Activated effector memory CD4-positive, alpha-beta T cell treated with anti-CD3 and anti-CD28 coated beads, Interleukin-2, amount 50 U/mL, for 16 hours (primary cell): ENCODE results near the gene FNBP1.
A peak's percentile ranks its signal among the peaks of the same experiment; 100 is the strongest.
"Not testable (repeated sequence)": the region's sequence is repeated elsewhere in the genome, so short reads cannot be mapped to it uniquely, and the experiment has no call there.

Source experiments
- DNase-seq: peaks from one replicate; pipeline ENCODE4 v3.0.0-alpha.2; 2020

FNBP1 gene

DNA sequence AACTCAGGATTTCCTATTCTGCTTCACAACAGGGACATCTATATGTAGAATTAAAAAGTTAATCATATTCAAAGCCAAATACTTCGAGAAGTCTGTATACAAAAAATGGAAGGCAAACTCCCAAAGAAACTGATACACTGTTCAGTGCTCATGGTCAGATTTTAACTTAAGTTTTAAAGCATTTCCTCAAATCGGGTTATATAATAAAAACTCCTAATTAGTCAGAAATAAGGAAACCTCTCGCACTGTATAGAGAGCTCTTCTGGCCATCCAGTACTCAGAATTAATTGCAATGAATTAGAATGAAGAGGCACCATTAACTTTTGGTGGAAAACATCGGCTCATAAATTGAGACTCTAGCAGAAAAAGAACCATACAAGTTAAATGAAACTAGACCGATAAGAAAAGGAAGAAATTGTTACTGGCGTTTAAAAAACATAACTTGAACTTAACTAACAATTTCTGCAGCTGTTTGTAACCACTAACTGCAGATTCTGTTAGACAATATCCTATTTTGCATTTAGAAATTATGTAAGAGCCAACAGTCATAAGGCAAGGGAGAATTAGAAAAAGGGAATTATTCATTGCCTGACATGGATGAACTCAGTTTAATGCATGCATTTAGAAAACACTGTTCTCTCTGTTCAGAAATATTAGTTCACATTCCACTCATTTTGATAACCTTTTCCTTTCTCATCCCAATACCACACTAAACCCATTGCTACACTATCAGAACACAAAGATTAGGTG, 96.6 kb downstream of the FNBP1 start:
- DNase-seq = no peak

DNA sequence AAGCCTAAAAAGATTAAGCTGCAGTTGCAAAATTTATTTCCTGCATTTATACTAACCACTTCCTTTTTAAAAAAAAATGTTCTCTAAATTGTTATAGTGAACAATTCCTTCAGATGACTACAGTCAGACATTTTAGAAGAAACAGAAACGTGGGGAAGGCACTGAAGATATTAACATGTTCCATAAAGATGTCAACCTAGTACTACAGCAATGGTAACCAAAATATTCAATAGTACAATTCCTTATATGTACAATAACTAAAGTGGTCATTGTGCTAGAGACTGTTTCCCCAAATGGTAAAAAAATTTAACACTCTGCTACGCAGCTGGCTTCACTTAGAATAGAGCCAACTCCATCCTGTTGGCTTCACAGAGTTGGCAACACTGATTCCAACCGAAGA, 97.7 kb downstream of the FNBP1 start:
- no peak for DNase-seq

DNA sequence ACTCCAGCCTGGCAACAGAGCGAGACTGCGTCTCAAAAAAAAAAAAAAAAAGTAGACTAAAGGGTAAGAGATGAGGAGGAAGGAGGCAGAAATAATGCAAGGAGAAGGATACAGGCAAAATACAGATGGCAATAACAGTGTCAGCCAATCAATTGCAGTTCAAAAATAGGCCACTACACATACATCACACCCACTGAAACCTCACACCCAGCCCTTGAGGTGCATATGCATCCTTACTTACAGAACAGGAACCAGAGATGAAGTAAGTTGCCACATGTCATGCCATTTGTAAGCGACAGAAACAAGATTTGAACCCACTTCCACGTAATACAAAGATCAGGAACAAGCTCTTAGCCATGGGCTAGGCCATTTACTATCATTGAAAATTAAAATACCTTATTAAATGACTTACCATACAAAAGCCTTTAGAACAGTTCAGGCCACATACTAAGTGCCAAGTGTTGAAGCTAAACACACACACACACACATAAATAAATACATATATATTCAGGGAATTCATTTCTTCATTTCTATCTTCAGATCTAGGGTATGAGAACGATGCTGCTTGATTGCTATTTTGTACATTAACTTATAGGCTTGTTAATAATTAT, 98.4 kb downstream of the FNBP1 start:
- DNase-seq = peak; percentile 77

DNA sequence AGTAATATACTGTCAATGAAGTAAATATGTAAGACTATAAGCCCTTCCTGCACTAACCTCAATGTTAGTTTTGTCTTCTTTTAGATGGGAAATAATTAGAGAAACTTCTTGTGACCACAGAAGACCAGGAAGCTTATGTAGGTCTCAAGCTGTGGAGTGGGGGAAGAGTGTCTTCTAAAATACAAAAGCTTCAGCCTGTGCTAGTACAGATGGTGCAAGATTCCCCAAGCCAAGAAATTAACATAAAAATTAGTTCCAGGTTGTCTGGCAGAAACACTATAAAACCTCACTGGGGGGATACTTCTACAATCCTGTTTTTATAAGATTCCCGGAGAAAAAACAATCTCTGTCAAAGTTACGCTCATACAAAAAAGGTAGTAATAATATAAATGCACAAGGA, 103.6 kb downstream of the FNBP1 start:
- no peak for DNase-seq

DNA sequence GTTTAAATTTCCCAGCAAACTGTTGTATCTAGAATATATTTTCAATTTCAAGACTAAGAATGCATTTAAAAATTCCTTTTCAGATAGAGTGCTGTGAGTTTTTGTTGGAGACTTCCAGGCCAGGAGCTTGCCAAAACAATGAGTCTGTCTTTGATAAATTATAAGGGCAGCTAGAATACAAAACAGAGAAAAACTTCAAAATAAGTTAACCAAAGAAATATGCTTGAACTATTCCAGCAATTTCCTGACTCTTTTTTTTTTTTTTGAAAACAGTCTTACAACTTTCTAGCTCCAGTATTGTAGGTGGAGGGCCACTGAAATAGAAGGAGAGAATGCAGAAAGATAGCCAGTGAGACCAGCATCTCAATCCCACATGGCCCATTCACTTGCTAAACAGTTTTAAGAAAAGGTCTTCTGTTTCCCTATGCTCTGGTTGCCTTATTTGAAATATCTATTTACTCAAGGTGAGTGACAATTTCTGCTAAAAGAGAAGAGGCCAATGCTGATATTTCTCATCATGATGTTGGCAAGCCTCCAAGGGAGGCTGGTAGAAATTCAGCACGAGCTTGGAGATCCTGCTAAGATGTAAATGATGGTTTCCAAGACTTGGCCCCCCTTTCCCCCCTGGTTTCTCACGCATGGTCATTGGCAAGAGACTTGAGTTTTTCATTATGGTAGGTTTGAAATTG, 104.6 kb downstream of the FNBP1 start:
- no peak for DNase-seq

DNA sequence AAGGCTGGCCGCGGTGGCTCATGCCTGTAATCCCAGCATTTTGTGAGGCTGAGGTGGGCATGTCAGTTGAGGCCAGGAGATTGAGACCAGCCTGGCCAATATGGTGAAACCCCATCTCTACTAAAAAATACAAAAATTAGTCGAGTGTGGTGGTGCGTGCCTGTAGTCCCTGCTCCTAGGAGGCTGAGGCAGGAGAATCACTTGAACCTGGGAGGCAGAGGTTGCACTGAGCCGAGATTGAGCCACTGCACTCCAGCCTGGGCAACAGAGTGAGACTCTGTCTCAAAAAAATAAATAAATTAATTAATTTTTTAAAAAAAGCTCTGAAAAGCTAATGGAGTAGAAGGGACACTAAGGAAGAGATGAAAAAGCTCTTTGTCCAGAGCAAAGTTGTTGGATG, 105.1 kb downstream of the FNBP1 start:
- DNase-seq = not testable (repeated sequence)

DNA sequence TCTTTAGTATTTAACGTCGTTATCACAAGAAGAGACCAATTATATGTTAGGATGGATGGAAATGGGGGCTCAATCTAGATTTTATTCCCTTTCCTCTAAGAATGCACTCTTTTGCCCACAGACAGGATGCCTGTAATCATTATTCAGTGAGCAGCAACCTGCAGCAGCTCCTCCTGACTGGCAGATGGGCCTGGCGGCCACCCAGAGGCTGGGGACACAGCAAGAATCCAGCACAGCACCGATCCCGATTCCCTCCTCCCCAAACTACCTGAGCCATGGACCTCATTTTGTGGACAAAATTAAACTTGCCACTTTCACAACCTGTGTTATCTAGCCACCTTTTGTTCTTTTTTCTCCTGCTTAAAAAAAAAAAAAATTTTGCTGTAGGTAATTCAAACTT, 106.8 kb downstream of the FNBP1 start:
- DNase-seq = no peak

DNA sequence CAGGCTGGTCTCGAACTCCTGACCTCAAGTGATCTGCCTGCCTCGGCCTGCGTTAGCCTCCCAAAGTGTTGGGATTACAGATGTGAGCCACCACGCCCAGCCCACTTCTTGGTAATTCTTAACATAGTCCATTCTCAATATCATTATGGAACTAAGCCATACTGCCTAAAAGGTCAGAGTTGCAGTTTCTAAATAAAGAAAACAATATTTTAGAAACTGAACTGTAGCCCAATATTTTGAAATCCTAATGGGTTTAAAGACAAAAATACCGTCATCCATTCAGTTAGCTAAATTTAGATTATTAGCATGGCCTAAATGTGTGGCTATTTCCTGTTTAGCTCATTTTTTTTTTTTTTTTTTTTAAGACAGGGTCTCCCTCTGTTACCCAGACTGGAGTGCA, 108.2 kb downstream of the FNBP1 start:
- DNase-seq = no peak

DNA sequence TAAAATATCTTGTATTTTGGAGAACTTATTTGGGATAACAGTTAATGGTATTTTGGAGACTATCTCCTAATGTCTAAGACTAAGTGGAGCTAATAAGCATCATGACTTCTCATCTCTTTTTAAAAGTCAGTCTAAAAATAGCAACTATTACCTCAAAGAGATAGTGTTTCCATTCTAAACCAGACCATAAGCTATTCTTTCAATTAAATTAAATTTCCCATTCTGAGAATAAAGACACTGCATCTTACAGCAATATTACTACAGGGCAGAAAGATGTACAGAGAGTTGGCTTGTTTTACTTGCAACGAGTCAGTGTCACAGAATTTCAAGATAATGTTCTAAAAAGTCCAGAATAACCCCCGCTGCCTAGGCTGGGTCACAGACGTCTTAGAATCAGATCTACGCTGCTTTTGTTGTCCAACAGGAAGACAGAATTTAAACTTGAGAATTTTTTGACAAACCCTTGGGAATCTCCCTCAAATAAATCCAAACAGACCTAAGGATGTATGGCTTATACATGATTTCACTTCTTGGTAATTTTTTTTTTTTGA, 108.9 kb downstream of the FNBP1 start:
- no peak for DNase-seq

DNA sequence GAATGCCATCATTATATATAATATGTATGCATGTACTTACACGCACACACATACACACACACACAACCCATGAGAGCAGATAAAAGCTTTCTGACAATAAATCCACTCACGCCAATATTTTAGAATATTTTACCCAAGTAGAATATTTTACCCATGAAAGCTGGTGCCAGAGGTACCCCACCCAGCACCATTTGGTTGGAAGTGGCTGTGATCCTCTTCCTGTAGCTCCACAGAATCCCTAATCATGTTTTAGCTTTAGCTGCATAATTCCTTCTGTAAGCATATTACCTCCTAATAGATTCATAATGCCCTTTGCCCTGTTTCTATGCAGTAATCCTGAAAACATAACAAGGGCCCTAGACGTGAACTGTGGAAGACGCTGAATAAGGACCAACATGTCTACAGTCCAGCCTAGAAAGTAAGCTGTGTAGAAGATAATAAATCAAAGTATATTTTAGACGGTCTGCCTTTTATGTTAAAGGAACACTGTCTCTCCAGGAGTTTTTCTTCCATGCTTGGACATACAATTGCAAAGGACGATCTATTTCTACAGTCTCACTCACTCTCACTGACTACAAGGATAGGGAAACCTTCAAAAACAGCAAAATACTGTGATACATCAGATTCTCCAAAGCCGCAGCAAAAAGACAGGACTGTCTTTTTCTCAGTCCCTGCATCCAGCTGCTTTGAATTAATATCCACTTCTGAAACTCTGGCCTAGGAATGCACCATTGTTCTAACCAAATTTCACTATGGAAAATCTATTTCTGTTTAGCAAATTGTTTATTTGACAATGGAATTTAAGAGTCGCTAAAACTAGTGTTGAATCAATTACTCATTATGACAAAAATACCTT, 109.6 kb downstream of the FNBP1 start:
- no peak for DNase-seq

DNA sequence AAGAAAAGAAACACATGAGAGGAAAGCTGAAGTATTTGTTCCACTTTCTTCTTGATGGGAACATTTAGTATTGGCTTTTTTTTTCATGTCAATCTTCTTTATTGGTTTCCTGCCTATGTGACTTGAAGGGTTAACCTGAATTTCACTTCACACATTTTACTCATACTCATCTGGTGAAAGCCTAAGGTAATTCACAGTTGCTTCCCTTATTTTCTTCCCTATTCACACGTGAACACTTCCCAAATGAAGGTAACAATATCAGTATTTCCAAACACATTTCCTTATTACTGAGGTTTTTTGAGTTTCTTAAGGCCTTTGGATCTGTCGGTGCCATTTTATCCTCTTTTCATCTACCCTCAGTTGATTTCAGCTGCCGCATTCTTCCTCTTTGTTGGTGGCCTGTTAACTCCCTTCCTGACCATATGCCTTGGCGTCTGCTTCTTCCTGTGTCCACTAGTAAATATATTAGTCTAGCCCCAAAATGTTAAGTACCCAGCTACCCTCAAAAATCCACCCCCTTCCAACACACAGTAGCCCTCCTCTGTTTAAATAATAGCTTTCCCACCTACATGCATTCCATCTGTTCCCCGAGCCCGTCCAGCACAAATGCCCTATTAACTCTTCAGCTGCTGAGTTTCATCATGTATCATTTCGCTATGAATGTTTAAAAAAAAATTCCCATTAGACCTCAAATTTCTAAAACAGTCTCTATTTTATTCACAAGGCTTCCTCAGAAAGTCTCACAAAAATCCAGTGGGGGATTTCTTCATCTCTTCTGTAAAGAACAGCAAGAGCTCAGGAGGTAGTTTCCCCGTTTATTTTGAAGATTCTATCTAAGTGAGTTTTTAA, 110.5 kb downstream of the FNBP1 start:
- DNase-seq = no peak

DNA sequence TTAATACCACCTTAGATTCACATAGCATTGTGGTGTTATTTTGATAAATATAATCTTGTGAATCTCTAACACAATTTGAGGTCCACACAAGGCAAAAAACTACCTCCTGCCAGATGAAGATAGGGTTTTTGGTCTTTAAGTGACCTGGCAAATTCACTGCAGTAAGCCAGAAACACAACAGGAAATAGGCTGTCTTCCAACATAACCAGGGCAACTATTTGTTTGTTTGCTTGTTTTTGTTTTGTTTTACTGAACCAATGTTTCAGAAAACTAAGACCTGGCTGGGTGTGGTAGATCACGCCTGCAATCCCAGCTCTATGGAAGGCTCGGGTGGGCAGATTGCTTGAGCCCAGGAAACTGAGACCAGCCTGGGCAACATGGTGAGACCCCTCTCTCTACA, 112.2 kb downstream of the FNBP1 start:
- DNase-seq = no peak

DNA sequence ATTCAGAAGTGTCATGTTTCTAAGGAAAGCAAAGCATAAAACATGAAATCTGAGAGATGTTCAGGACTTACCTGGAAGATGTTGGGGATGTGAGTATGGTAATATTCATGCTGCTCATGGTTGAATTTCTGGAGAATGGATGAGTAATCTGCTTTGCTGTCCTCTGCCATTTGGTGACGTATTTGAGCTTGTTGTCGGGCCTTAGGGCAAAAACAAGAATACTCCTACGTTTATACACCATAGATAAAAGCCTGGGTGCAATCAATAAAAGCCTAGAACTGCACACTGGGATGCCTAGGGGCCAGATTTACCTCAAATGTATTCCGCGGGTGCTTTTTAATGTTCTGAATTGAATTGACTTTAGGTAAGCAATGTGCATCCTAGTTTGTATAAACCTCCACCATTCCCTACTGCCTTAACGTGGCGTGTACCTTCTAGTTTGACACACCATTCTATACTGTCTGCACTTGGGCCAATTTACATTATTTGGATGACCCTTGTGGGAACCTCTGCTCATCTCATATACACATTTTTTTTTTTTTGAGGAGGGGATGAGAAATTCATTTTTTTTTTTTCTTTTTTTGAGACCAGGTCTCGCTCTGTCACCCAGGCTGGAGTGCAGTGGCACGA, 113.4 kb downstream of the FNBP1 start:
- no peak for DNase-seq

DNA sequence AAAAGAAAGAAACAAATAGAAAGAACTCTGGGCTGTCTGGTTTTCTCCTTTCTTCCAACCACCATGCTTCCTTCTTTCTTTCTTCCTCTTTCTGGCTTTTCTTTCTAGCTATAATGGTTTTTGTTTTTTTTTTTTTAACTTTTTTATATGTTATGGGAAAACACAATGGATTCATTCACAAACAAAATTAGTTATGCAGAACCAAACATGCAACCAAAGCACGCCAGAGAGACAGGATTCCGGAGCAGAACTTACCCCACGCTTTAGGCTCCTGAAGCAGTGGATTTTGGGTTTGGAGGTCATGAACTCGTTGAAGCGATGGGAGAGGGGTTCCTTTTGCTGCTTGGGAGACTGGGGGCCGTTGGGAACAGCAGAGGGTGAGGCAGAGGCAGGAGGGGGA, 119.4 kb downstream of the FNBP1 start:
- no peak for DNase-seq

DNA sequence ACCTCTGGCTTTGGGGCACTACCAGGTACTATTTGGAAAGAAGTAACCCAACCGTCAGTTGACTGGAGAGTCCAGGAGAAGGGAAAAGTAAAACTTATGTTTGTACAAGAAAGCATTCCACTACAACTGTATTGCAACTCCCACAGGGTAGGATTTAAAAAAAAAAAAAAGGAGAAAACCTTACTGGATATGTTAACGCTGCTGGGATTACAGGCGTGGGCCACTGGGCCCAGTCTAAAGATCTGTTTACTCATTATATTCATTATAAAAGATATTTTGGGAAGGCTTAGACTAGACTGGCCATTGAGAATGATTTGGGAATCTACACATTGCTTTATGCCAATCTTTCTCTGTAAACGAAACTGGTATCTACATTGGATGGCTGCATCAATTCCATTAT, 121.1 kb downstream of the FNBP1 start:
- no peak for DNase-seq

DNA sequence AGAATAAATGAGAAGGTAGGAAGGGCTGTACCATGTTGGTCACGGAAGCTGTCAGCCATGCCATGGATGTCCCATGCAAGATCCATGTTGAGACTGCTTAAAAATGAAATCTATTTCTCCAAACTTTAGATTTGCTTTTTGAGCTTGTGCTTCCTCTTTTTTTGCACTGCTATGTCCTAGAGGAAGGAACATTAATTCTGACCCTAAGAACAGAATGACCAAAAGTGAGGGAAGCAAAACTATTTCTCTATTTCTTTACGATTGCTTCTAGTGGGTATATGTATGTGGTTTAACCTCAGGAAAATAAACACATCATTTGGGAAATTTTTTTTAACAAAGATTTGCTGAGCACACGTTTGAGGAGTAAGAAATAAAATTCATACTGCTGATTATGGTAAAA, 123.1 kb downstream of the FNBP1 start:
- no peak for DNase-seq

DNA sequence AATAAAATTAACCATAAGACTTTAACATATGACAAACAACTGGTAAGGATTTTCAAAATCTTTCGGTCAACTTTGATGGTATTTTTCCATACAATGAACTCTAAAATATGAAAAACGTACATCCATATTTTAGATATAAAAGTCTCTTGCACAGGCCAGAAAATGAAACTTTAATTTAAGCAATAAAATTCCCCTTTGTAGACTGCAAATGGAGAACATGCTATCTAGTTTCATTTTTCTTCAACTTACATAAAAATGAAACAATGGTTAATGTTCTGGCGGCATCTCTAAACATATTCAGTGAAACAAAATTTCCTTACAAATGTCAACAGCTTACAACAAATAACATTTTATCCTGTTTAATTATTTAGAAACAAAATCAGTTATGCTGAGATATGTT, 123.7 kb downstream of the FNBP1 start:
- no peak for DNase-seq

DNA sequence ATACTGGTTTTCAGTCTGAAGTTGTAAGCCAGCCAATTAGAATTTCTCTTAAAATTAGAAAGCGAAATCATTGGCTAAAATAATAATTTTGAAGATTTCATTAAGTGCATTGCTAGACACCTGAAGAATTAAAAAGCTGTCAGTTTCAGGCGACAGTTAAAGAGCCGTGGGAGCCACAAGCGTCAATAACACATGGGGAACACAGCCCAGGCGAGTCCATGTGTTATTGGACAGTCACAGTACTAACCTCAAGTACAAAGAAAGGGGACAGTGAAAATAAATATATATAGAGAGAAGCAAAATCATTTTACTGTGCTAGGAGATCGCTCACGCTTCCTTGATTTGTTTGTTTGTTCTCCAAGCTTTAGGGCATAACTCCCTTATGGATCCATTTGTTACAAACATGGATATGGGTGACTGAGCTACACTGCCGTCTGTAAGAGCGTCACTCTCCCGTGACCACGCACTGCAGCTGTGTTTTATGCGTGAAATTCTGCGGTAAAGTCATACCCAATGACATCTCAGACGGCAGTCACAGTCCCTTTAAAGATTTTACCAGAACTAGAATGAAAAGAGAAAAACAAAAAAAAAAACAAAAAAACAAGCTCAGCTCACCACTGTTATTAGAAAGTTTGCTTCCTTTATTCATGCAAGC, 124.6 kb downstream of the FNBP1 start:
- DNase-seq = no peak

DNA sequence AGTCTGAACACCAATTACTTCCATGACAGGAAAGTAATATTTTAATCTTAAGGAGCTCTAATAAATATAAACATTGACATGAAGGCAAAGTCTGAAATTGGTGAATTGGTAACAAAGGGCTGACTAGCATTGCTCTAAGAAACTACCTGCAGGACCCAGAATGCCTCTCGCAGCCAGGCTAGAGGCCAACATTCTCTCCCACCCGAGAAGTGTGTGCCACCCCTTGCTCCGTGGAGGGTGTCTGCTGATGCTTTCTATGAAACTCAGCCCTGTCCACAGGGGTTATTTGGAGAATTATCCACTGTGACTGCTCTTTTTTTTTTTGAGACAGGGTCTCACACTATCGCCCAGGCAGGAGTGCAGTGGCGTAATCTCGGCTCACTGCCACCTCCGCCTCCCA, 126.3 kb downstream of the FNBP1 start:
- DNase-seq = no peak

DNA sequence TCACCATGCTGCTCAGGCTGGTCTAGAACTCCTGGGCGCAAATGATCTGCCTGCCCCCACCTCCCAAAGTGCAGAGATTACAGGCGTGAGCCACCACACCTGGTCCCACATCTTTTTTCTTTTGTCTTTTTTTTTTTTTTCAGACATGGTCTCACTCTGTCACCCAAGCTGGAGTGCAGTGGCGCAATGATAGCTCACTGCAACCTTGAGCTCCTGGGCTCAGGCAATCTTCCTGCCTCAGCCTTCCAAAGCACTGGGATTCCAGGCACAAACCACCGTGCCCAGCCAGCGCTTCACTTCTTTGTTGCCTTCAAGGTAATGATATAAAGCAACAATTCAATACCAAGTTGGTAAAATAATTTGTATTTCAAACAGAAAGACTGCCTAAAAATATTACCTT, 128.9 kb downstream of the FNBP1 start:
- DNase-seq = no peak
